GM23338 (cell line): ENCODE results near the gene STON2. TPM values are rescaled to one million over a fixed set of nuclear protein-coding genes. Genes with fewer than 3 reads are reported as not detected.

Experiments
- ATAC-seq: fragments of 200-7000 bp; cut with Tn5 transposase; 3 replicates; pipeline ENCODE4 v1.9.1; 2020
- DNase-seq: peaks from one replicate; pipeline ENCODE4 v3.0.0-alpha.2; 2015; ENCODE audit warnings: low spot score
- H2AFZ ChIP-seq: fragments of 200-600 bp; sonication (generic); 2 replicates; pipeline ENCODE4 v1.8.0; 2016; ENCODE audit warnings: antibody characterized with exemption, mild to moderate bottlenecking, moderate library complexity
- H3F3A ChIP-seq: fragments of 200-600 bp; sonication (generic); replicated peaks from 2 replicates; pipeline ENCODE4 v1.8.0; 2017; ENCODE audit warnings: antibody characterized with exemption, mixed run types, low read depth
- H3K27ac ChIP-seq: fragments of 200-600 bp; sonication (generic); 2 replicates; pipeline ENCODE4 v1.6.1; 2016; ENCODE audit warnings: low read depth
- H3K27me3 ChIP-seq: fragments of 200-600 bp; sonication (generic); 2 replicates; pipeline ENCODE4 v1.8.0; 2016; ENCODE audit warnings: mild to moderate bottlenecking, mixed run types, moderate library complexity; ENCODE audit not compliant: insufficient read depth
- H3K36me3 ChIP-seq: fragments of 200-600 bp; sonication (generic); 2 replicates; pipeline ENCODE4 v1.8.0; 2016; ENCODE audit warnings: mild to moderate bottlenecking; ENCODE audit not compliant: insufficient read depth
- H3K4me1 ChIP-seq: fragments of 200-600 bp; sonication (generic); 2 replicates; pipeline ENCODE4 v1.8.0; 2016; ENCODE audit warnings: mild to moderate bottlenecking, moderate library complexity; ENCODE audit not compliant: insufficient read depth
- H3K4me2 ChIP-seq: fragments of 200-600 bp; sonication (generic); 2 replicates; pipeline ENCODE4 v1.7.1; 2017; ENCODE audit warnings: mixed run types
- H3K4me3 ChIP-seq: fragments of 200-600 bp; sonication (generic); 2 replicates; pipeline ENCODE4 v1.6.1; 2016; ENCODE audit warnings: mixed run types
- H3K79me2 ChIP-seq: fragments of 200-600 bp; sonication (generic); replicated peaks from 2 replicates; pipeline ENCODE4 v1.8.0; 2017; ENCODE audit warnings: mild to moderate bottlenecking; ENCODE audit not compliant: insufficient read depth
- H3K9me2 ChIP-seq: fragments of 200-600 bp; sonication (generic); 2 replicates; pipeline ENCODE4 v1.8.0; 2017; ENCODE audit not compliant: insufficient read depth
- H4K20me1 ChIP-seq: fragments of 200-600 bp; sonication (generic); replicated peaks from 2 replicates; pipeline ENCODE4 v1.8.0; 2017; ENCODE audit warnings: mild to moderate bottlenecking; ENCODE audit not compliant: insufficient read depth
- H3K27ac Mint-ChIP-seq: 2 replicates; pipeline ENCODE4 v1.8.0; 2020; ENCODE audit warnings: inconsistent platforms, mild to moderate bottlenecking, moderate library complexity, mixed read lengths
- H3K27me3 Mint-ChIP-seq: 3 replicates; pipeline ENCODE4 v1.8.0; 2022; ENCODE audit warnings: low read depth, mild to moderate bottlenecking, moderate library complexity, mixed read lengths, inconsistent platforms; ENCODE audit not compliant: insufficient read depth, poor library complexity
- H3K36me3 Mint-ChIP-seq: 3 replicates; pipeline ENCODE4 v1.8.0; 2021; ENCODE audit warnings: low read depth, mild to moderate bottlenecking, inconsistent platforms, moderate library complexity, mixed read lengths
- H3K4me1 Mint-ChIP-seq: 3 replicates; pipeline ENCODE4 v1.8.0; 2020; ENCODE audit warnings: mild to moderate bottlenecking, inconsistent platforms, mixed read lengths
- H3K4me3 Mint-ChIP-seq: 3 replicates; pipeline ENCODE4 v1.8.0; 2021; ENCODE audit warnings: moderate library complexity, mild to moderate bottlenecking, inconsistent platforms, mixed read lengths
- H3K9me3 Mint-ChIP-seq: 3 replicates; pipeline ENCODE4 v1.8.0; 2020; ENCODE audit warnings: moderate library complexity, mild to moderate bottlenecking, inconsistent platforms, mixed read lengths
- CREB1 ChIP-seq: fragments of 250-450 bp; sonication (Bioruptor Pico); IDR thresholded peaks from 2 replicates; pipeline ENCODE4 v1.5.0; 2020; ENCODE audit warnings: low read depth, mild to moderate bottlenecking, moderate library complexity
- CTCF ChIP-seq, 2 experiments: fragments of 200-600 bp in 1 of 2; sonication (generic) in 1 of 2; conservative IDR thresholded peaks; 2 replicates each; pipeline versions ENCODE4 v1.5.1 to v1.6.1; 2016 to 2017; ENCODE audit warnings: antibody characterized with exemption in 2 of 2, low read depth in 2 of 2, mild to moderate bottlenecking in 2 of 2, moderate library complexity in 1 of 2
- ETS1 ChIP-seq: IDR thresholded peaks from 2 replicates; pipeline ENCODE4 v1.6.1; 2016; ENCODE audit warnings: antibody characterized with exemption
- EZH2phosphoT487 ChIP-seq: fragments of 200-600 bp; sonication (generic); IDR thresholded peaks from one replicate; pipeline ENCODE4 v1.8.1; 2018; ENCODE audit warnings: antibody characterized with exemption; ENCODE audit not compliant: unreplicated experiment
- JUNB ChIP-seq: IDR thresholded peaks from one replicate; pipeline ENCODE4 v1.6.1; 2016; ENCODE audit warnings: antibody characterized with exemption; ENCODE audit not compliant: unreplicated experiment
- NANOG ChIP-seq: IDR thresholded peaks from 2 replicates; pipeline ENCODE4 v1.6.1; 2016; ENCODE audit warnings: antibody characterized with exemption, borderline replicate concordance
- POLR2AphosphoS5 ChIP-seq: IDR thresholded peaks from 2 replicates; pipeline ENCODE4 v1.6.1; 2016; ENCODE audit warnings: antibody characterized with exemption, low read depth
- REST ChIP-seq: IDR thresholded peaks from one replicate; pipeline ENCODE4 v1.6.1; 2018; ENCODE audit warnings: antibody characterized with exemption; ENCODE audit not compliant: unreplicated experiment
- STAT1 ChIP-seq: IDR thresholded peaks from one replicate; pipeline ENCODE4 v1.6.1; 2016; ENCODE audit warnings: antibody characterized with exemption; ENCODE audit not compliant: unreplicated experiment
- ZNF331 ChIP-seq: fragments of 250-450 bp; sonication (Bioruptor Pico); IDR thresholded peaks from 2 replicates; pipeline ENCODE4 v1.5.0; 2020; ENCODE audit warnings: low read depth, mild to moderate bottlenecking, moderate library complexity
- polyA plus RNA-seq: library from polyadenylated mRNA; unstranded; fragments of >200 nt; fragmentation: Nextera tagmentation; extraction: Ambion mirVana; gene quantifications from 2 replicates; pipeline ENCODE4 v1.2.1, GENCODE V29; 2016
- total RNA-seq: library from RNA; depleted of rRNA; stranded (reverse); fragments of >200 nt; shearing (Covaris generic); gene quantifications from 2 replicates; pipeline ENCODE4 v1.2.3, GENCODE V29; 2014
- TF ChIP-seq, protein P1 (sequence below): fragments of 250-450 bp; sonication (Bioruptor Pico); IDR thresholded peaks from 2 replicates; pipeline ENCODE4 v1.5.0; 2020; ENCODE audit warnings: mild to moderate bottlenecking, moderate library complexity

The STON2 gene
- total and polyA plus RNA-seq, 2 experiments from 2014 or later = 8.2 to 71.0 TPM

GRCh38 chr14:81309511-81309910 lies 90.6 kb downstream of the STON2 start (continued):
- TF ChIP-seq, protein P1, sequence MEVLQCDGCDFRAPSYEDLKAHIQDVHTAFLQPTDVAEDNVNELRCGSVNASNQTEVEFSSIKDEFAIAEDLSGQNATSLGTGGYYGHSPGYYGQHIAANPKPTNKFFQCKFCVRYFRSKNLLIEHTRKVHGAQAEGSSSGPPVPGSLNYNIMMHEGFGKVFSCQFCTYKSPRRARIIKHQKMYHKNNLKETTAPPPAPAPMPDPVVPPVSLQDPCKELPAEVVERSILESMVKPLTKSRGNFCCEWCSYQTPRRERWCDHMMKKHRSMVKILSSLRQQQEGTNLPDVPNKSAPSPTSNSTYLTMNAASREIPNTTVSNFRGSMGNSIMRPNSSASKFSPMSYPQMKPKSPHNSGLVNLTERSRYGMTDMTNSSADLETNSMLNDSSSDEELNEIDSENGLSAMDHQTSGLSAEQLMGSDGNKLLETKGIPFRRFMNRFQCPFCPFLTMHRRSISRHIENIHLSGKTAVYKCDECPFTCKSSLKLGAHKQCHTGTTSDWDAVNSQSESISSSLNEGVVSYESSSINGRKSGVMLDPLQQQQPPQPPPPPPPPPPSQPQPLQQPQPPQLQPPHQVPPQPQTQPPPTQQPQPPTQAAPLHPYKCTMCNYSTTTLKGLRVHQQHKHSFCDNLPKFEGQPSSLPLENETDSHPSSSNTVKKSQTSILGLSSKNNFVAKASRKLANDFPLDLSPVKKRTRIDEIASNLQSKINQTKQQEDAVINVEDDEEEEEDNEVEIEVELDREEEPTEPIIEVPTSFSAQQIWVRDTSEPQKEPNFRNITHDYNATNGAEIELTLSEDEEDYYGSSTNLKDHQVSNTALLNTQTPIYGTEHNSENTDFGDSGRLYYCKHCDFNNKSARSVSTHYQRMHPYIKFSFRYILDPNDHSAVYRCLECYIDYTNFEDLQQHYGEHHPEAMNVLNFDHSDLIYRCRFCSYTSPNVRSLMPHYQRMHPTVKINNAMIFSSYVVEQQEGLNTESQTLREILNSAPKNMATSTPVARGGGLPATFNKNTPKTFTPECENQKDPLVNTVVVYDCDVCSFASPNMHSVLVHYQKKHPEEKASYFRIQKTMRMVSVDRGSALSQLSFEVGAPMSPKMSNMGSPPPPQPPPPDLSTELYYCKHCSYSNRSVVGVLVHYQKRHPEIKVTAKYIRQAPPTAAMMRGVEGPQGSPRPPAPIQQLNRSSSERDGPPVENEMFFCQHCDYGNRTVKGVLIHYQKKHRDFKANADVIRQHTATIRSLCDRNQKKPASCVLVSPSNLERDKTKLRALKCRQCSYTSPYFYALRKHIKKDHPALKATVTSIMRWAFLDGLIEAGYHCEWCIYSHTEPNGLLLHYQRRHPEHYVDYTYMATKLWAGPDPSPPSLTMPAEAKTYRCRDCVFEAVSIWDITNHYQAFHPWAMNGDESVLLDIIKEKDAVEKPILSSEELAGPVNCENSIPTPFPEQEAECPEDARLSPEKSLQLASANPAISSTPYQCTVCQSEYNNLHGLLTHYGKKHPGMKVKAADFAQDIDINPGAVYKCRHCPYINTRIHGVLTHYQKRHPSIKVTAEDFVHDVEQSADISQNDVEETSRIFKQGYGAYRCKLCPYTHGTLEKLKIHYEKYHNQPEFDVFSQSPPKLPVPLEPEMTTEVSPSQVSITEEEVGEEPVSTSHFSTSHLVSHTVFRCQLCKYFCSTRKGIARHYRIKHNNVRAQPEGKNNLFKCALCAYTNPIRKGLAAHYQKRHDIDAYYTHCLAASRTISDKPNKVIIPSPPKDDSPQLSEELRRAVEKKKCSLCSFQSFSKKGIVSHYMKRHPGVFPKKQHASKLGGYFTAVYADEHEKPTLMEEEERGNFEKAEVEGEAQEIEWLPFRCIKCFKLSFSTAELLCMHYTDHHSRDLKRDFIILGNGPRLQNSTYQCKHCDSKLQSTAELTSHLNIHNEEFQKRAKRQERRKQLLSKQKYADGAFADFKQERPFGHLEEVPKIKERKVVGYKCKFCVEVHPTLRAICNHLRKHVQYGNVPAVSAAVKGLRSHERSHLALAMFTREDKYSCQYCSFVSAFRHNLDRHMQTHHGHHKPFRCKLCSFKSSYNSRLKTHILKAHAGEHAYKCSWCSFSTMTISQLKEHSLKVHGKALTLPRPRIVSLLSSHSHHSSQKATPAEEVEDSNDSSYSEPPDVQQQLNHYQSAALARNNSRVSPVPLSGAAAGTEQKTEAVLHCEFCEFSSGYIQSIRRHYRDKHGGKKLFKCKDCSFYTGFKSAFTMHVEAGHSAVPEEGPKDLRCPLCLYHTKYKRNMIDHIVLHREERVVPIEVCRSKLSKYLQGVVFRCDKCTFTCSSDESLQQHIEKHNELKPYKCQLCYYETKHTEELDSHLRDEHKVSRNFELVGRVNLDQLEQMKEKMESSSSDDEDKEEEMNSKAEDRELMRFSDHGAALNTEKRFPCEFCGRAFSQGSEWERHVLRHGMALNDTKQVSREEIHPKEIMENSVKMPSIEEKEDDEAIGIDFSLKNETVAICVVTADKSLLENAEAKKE (CRISPR knock-in tag) = no peak
- TF ChIP-seq CTCF (conservative IDR thresholded peaks at IDR 0.05; ENCODE audit: low read depth in 2 of 2) = no peak

GRCh38 chr14:81305743-81306142 lies 94.4 kb downstream of the STON2 start:
- no peak overlapping the region for H3K4me3 ChIP-seq
- Mint-ChIP-seq H3K9me3 (no peaks in the 10 kb centered on the region), H3K27me3 (no peaks in the 10 kb centered on the region), H3K4me1 (peaks cover 48% of the 10 kb centered on the region), H3K4me3 (no peak overlapping the region), H3K36me3 (no peaks in the 10 kb centered on the region), H3K27ac (no peak overlapping the region; the same call in 1 of the 2 replicates)
- H3K4me1 ChIP-seq = peaks cover 28% of the 10 kb centered on the region
- H2AFZ ChIP-seq = no peak overlapping the region
- no peak overlapping the region for H3K4me2 ChIP-seq
- H3K27ac ChIP-seq = no peak overlapping the region
- no peaks in the 10 kb centered on the region for H3K27me3 ChIP-seq
- no peaks in the 10 kb centered on the region for H4K20me1 ChIP-seq
- no peaks in the 10 kb centered on the region for H3K36me3 ChIP-seq
- no peaks in the 10 kb centered on the region for H3F3A ChIP-seq
- DNase-seq = no peak
- no peaks in the 10 kb centered on the region for H3K9me2 ChIP-seq
- no peaks in the 10 kb centered on the region for H3K79me2 ChIP-seq
- no peak for ATAC-seq
- TF ChIP-seq EZH2phosphoT487 = no peak
- no peak for TF ChIP-seq ZNF331 (CRISPR knock-in tag)
- no peak for TF ChIP-seq POLR2AphosphoS5
- TF ChIP-seq STAT1 = no peak
- TF ChIP-seq NANOG = no peak
- TF ChIP-seq CTCF (conservative IDR thresholded peaks at IDR 0.05; ENCODE audit: low read depth in 2 of 2) = no peak
- TF ChIP-seq ETS1 = no peak
- TF ChIP-seq REST = no peak
- no peak for TF ChIP-seq CREB1 (CRISPR knock-in tag)
- no peak for TF ChIP-seq JUNB
